ENCODE data around the gene ARHGEF6. TPM values are rescaled to one million over a fixed set of nuclear protein-coding genes. Genes with fewer than 3 reads are reported as not detected.

The ARHGEF6 gene
- total RNA-seq, 1 experiment from 2014 or later, result 5.1 TPM

- ATAC-seq (no peak), DNase-seq (ENCODE audit: low spot score) (no peak)
- CTCF ChIA-PET, result no interaction called here
- TF ChIP-seq ZNF512 (CRISPR knock-in tag; IDR thresholded peaks at IDR 0.05; ENCODE audit: borderline replicate concordance) (no peak), ELF4 (CRISPR knock-in tag; IDR thresholded peaks at IDR 0.05; ENCODE audit: low read depth) (no peak), NR3C1 (CRISPR knock-in tag; conservative IDR thresholded peaks at IDR 0.05; ENCODE audit: low read depth) (no peak), ZNF425 (CRISPR knock-in tag; conservative IDR thresholded peaks at IDR 0.05) (no peak), NFYB (CRISPR knock-in tag; conservative IDR thresholded peaks at IDR 0.05; ENCODE audit: low read depth) (no peak), ZNF138 (CRISPR knock-in tag; conservative IDR thresholded peaks at IDR 0.05) (no peak), ZNF671 (CRISPR knock-in tag; IDR thresholded peaks at IDR 0.05) (no peak), ESRRA (CRISPR knock-in tag; IDR thresholded peaks at IDR 0.05; ENCODE audit: borderline replicate concordance) (no peak), KAT7 (CRISPR knock-in tag; IDR thresholded peaks at IDR 0.05; ENCODE audit: borderline replicate concordance) (no peak), AR (CRISPR knock-in tag; IDR thresholded peaks at IDR 0.05) (no peak), ZMAT4 (CRISPR knock-in tag; IDR thresholded peaks at IDR 0.05) (no peak), ATF1 (CRISPR knock-in tag; IDR thresholded peaks at IDR 0.05) (no peak), CTCF (IDR thresholded peaks at IDR 0.05) (no peak), OVOL2 (CRISPR knock-in tag; IDR thresholded peaks at IDR 0.05; ENCODE audit: borderline replicate concordance) (no peak), ZNF219 (CRISPR knock-in tag; IDR thresholded peaks at IDR 0.05; ENCODE audit: borderline replicate concordance) (no peak), ZBTB43 (CRISPR knock-in tag; IDR thresholded peaks at IDR 0.05) (no peak), SMAD3 (CRISPR knock-in tag; IDR thresholded peaks at IDR 0.05; ENCODE audit: borderline replicate concordance) (no peak)
- Mint-ChIP-seq H3K27ac (no peak overlapping the region), H3K4me1 (peaks cover 25% of the 10 kb centered on the region), H3K4me3 (no peak overlapping the region), H3K9me3 (no peaks in the 10 kb centered on the region; the same call in 1 of the 2 replicates), H3K27me3 (ENCODE audit: low read depth) (peaks cover 5% of the 10 kb centered on the region), H3K36me3 (no peaks in the 10 kb centered on the region; the same call in 1 of the 2 replicates)
- POLR2A ChIA-PET, result interaction anchor here (0.7 kb wide), 1 partner anchor 159 kb away, joined by 5 read pairs; no protein-coding TSS in a partner anchor
Measured at GRCh38 chrX:136761421-136761820, 19.3 kb downstream of the ARHGEF6 start.

All from WTC11 (cell line).